ENCODE results near the gene GPR148. TPM values are rescaled to one million over a fixed set of nuclear protein-coding genes. Genes with fewer than 3 reads are reported as not detected.

GPR148 gene
- total and polyA plus RNA-seq, 2 experiments from 2014 or later: not detected

- Histone ChIP-seq H3K79me2 (no peaks in the 10 kb centered on the region), H4K20me1 (ENCODE audit: insufficient read depth, poor library complexity, severe bottlenecking) (no peaks in the 10 kb centered on the region), H3K27me3 (no peaks in the 10 kb centered on the region), H3K9me3 (ENCODE audit: low read depth) (no peaks in the 10 kb centered on the region), H2AFZ (no peak overlapping the region), H3K4me3 (no peak overlapping the region), H3K36me3 (replicated peaks; ENCODE audit: insufficient read depth, low read depth) (no peaks in the 10 kb centered on the region), H3K4me2 (no peak overlapping the region), H3K4me1 (ENCODE audit: insufficient read depth) (no peaks in the 10 kb centered on the region), H3K9me2 (replicated peaks; ENCODE audit: insufficient read depth) (no peaks in the 10 kb centered on the region), H3K27ac (no peak overlapping the region)
- 96% methylated on average over 9 of the region's 9 CpGs for WGBS (ENCODE audit: low lambda C conversion rate, missing lambda C conversion rate)
- DNase-seq (ENCODE audit: low spot score): no peak
- TF ChIP-seq CTCF (IDR thresholded peaks at IDR 0.05; ENCODE audit: poor library complexity) (no peak), EZH2phosphoT487 (IDR thresholded peaks at IDR 0.05; ENCODE audit: low read depth, severe bottlenecking, unreplicated experiment) (no peak), EZH2 (IDR thresholded peaks at IDR 0.05; ENCODE audit: borderline replicate concordance) (no peak)
These were observed 49.9 kb downstream of the GPR148 start for GRCh38 chr2:130778781-130779180.

Other genes with a start within 250 kb of the GPR148 start
- gene POTEI, start 219.7 kb upstream of the GPR148 start, total RNA-seq: 1.9 and 2.9 TPM in 2 replicates
- 1.2 TPM in 2 replicates for gene POTEI, start 219.7 kb upstream of the GPR148 start, polyA plus RNA-seq
- not detected in 2 replicates for gene CFC1B, start 207.8 kb upstream of the GPR148 start, total RNA-seq
- gene CFC1B, start 207.8 kb upstream of the GPR148 start, polyA plus RNA-seq: not detected in 2 replicates
- gene CFC1, start 129.5 kb upstream of the GPR148 start, total RNA-seq: 12.4 and 15.1 TPM in 2 replicates
- gene CFC1, start 129.5 kb upstream of the GPR148 start, polyA plus RNA-seq: 16.9 and 28.4 TPM in 2 replicates
- gene POTEJ, start 117.6 kb upstream of the GPR148 start, total RNA-seq: 0.17 and 0.76 TPM in 2 replicates
- gene POTEJ, start 117.6 kb upstream of the GPR148 start, polyA plus RNA-seq: not detected in 2 replicates
- gene AMER3, start 26.5 kb downstream of the GPR148 start, total RNA-seq: 1.00 and 1.4 TPM in 2 replicates
- gene AMER3, start 26.5 kb downstream of the GPR148 start, polyA plus RNA-seq: 0.05 and 0.50 TPM in 2 replicates
- 15.8 and 17.8 TPM in 2 replicates for gene ARHGEF4, start 107.8 kb downstream of the GPR148 start, total RNA-seq
- 11.2 and 17.3 TPM in 2 replicates for gene ARHGEF4, start 107.8 kb downstream of the GPR148 start, polyA plus RNA-seq

All from hepatocyte (in vitro differentiated cells).